ENCODE data around the gene CTDSPL. TPM values are rescaled to one million over a fixed set of nuclear protein-coding genes. Genes with fewer than 3 reads are reported as not detected.

CTDSPL gene
- total RNA-seq, 1 donor = 33.6 TPM

- no peak overlapping the region for H3K4me3 ChIP-seq (ENCODE audit: low read depth, low read length)
- DNase-seq (ENCODE audit: low read depth) = no peak
- TF ChIP-seq CTCF (IDR thresholded peaks at IDR 0.05; ENCODE audit: insufficient read depth, low read length) = no peak
Measured at GRCh38 chr3:38022301-38022700, 160.6 kb downstream of the CTDSPL start.

- DNase-seq (ENCODE audit: low read depth) = no peak
- peak overlapping the region; percentile 92 for H3K4me3 ChIP-seq (ENCODE audit: low read depth, low read length)
- no peak for TF ChIP-seq CTCF (IDR thresholded peaks at IDR 0.05; ENCODE audit: insufficient read depth, low read length)
Measured at GRCh38 chr3:38022896-38023709, 161.4 kb downstream of the CTDSPL start.

- H3K4me3 ChIP-seq (ENCODE audit: low read depth, low read length) = no peak overlapping the region
- no peak for DNase-seq (ENCODE audit: low read depth)
- no peak for TF ChIP-seq CTCF (IDR thresholded peaks at IDR 0.05; ENCODE audit: insufficient read depth, low read length)
Measured at GRCh38 chr3:38026856-38027255, 165.2 kb downstream of the CTDSPL start.

- no peak for TF ChIP-seq CTCF (IDR thresholded peaks at IDR 0.05; ENCODE audit: insufficient read depth, low read length)
- DNase-seq (ENCODE audit: low read depth) = no peak
- H3K4me3 ChIP-seq (ENCODE audit: low read depth, low read length) = peak overlapping the region; percentile 75
Measured at GRCh38 chr3:38027466-38028465, 166.1 kb downstream of the CTDSPL start.

GRCh38 chr3:38028621-38029361 is 167.1 kb downstream of the CTDSPL start:
- DNase-seq (ENCODE audit: low read depth) = no peak
- peak overlapping the region; percentile 75 for H3K4me3 ChIP-seq (ENCODE audit: low read depth, low read length)
- no peak for TF ChIP-seq CTCF (IDR thresholded peaks at IDR 0.05; ENCODE audit: insufficient read depth, low read length)

- peak within 1 kb of the TSS; percentile 75 for H3K4me3 ChIP-seq (ENCODE audit: low read depth, low read length)
- DNase-seq (ENCODE audit: low read depth) = peak; percentile 71
- TF ChIP-seq CTCF (IDR thresholded peaks at IDR 0.05; ENCODE audit: insufficient read depth, low read length) = no peak
Measured at GRCh38 chr3:38029400-38030125, 167.9 kb downstream of the CTDSPL start, which contains the start of gene PLCD1. PLCD1 (minus strand) TSS chr3:38029642; CDS start chr3:38029539, 103 bp downstream.
